Measurements from ENCODE around the gene UQCRC2. TPM values are rescaled to one million over a fixed set of nuclear protein-coding genes. Genes with fewer than 3 reads are reported as not detected.
"Not testable (repeated sequence)": the region's sequence is repeated elsewhere in the genome, so short reads cannot be mapped to it uniquely, and the experiment has no call there.

UQCRC2 gene
- total and polyA plus RNA-seq, 4 donors = 122 to 143 (median 131) TPM

- no peak for DNase-seq
- intact Hi-C loops (cut with DNase I) = no loop called here
- 87 to 88% methylated on average over 5 of the region's 5 CpGs for WGBS, 2 donors
- no peaks in the 10 kb centered on the region for H3K4me1 ChIP-seq (ENCODE audit: control insufficient read depth in 1 of 2, insufficient read depth in 2 of 2, low read length in 2 of 2)
- no peaks in the 10 kb centered on the region for H3K9me3 ChIP-seq (ENCODE audit: control insufficient read depth, low read length)
- no peak overlapping the region for H3K27ac ChIP-seq (ENCODE audit: low read depth in 1 of 2, low read length in 2 of 2)
- ATAC-seq (ENCODE audit: low FRiP score) = no peak
- H3K4me3 ChIP-seq (ENCODE audit: low read length in 2 of 2) = no peak overlapping the region
- no peaks in the 10 kb centered on the region for H3K36me3 ChIP-seq (ENCODE audit: control insufficient read depth in 1 of 2, insufficient read depth in 2 of 2, low read length in 1 of 2)
- no peaks in the 10 kb centered on the region for H3K27me3 ChIP-seq (ENCODE audit: control insufficient read depth in 1 of 2, insufficient read depth in 2 of 2, low read length in 1 of 2)
Observed at GRCh38 chr16:22022151-22022550, 69.0 kb downstream of the UQCRC2 start.

GRCh38 chr16:22023505-22023904 lies 70.3 kb downstream of the UQCRC2 start:
- 94 to 100% methylated on average over 1 of the region's 1 CpG for WGBS, 2 donors
- intact Hi-C loops (cut with DNase I) = no loop called here
- no peak for ATAC-seq (ENCODE audit: low FRiP score)
- no peak for DNase-seq
- Histone ChIP-seq H3K27me3 (ENCODE audit: control insufficient read depth in 1 of 2, insufficient read depth in 2 of 2, low read length in 1 of 2) (no peaks in the 10 kb centered on the region), H3K27ac (ENCODE audit: low read depth in 1 of 2, low read length in 2 of 2) (no peak overlapping the region), H3K36me3 (ENCODE audit: control insufficient read depth in 1 of 2, insufficient read depth in 2 of 2, low read length in 1 of 2) (no peaks in the 10 kb centered on the region), H3K4me1 (ENCODE audit: control insufficient read depth in 1 of 2, insufficient read depth in 2 of 2, low read length in 2 of 2) (no peaks in the 10 kb centered on the region), H3K9me3 (ENCODE audit: control insufficient read depth, low read length) (no peaks in the 10 kb centered on the region), H3K4me3 (ENCODE audit: low read length in 2 of 2) (no peak overlapping the region)

- 91 to 95% methylated on average over 4 of the region's 4 CpGs for WGBS, 2 donors
- ATAC-seq (ENCODE audit: low FRiP score); H3K36me3 ChIP-seq (ENCODE audit: control insufficient read depth in 1 of 2, insufficient read depth in 2 of 2, low read length in 1 of 2); DNase-seq; H3K4me3 ChIP-seq (ENCODE audit: low read length in 2 of 2); H3K4me1 ChIP-seq (ENCODE audit: control insufficient read depth in 1 of 2, insufficient read depth in 2 of 2, low read length in 2 of 2); H3K27me3 ChIP-seq (ENCODE audit: control insufficient read depth in 1 of 2, insufficient read depth in 2 of 2, low read length in 1 of 2); H3K9me3 ChIP-seq (ENCODE audit: control insufficient read depth, low read length); H3K27ac ChIP-seq (ENCODE audit: low read depth in 1 of 2, low read length in 2 of 2); intact Hi-C loops (cut with DNase I): not testable (repeated sequence)
Observed at GRCh38 chr16:22024785-22025184, 71.6 kb downstream of the UQCRC2 start.

- WGBS, 2 donors = 55 to 61% methylated on average over 2 of the region's 2 CpGs
- Histone ChIP-seq H3K9me3 (ENCODE audit: control insufficient read depth, low read length) (no peaks in the 10 kb centered on the region), H3K36me3 (ENCODE audit: control insufficient read depth in 1 of 2, insufficient read depth in 2 of 2, low read length in 1 of 2) (no peaks in the 10 kb centered on the region), H3K27ac (ENCODE audit: low read depth in 1 of 2, low read length in 2 of 2) (no peak overlapping the region), H3K27me3 (ENCODE audit: control insufficient read depth in 1 of 2, insufficient read depth in 2 of 2, low read length in 1 of 2) (no peaks in the 10 kb centered on the region), H3K4me3 (ENCODE audit: low read length in 2 of 2) (no peak overlapping the region), H3K4me1 (ENCODE audit: control insufficient read depth in 1 of 2, insufficient read depth in 2 of 2, low read length in 2 of 2) (peaks cover 1 to 4% of the 10 kb centered on the region in 2 donors)
- intact Hi-C loops (cut with DNase I) = no loop called here
- no peak for ATAC-seq (ENCODE audit: low FRiP score)
- no peak for DNase-seq
Observed at GRCh38 chr16:22027633-22028032, 74.5 kb downstream of the UQCRC2 start.

- WGBS, 2 donors = 88 to 94% methylated on average over 4 of the region's 4 CpGs
- Histone ChIP-seq H3K27ac (ENCODE audit: low read depth in 1 of 2, low read length in 2 of 2) (no peak overlapping the region), H3K4me1 (ENCODE audit: control insufficient read depth in 1 of 2, insufficient read depth in 2 of 2, low read length in 2 of 2) (peaks cover 1 to 4% of the 10 kb centered on the region in 2 donors), H3K9me3 (ENCODE audit: control insufficient read depth, low read length) (no peaks in the 10 kb centered on the region), H3K4me3 (ENCODE audit: low read length in 2 of 2) (no peak overlapping the region), H3K27me3 (ENCODE audit: control insufficient read depth in 1 of 2, insufficient read depth in 2 of 2, low read length in 1 of 2) (no peaks in the 10 kb centered on the region), H3K36me3 (ENCODE audit: control insufficient read depth in 1 of 2, insufficient read depth in 2 of 2, low read length in 1 of 2) (no peaks in the 10 kb centered on the region)
- no peak for ATAC-seq (ENCODE audit: low FRiP score)
- no peak for DNase-seq
- intact Hi-C loops (cut with DNase I) = no loop called here
Observed at GRCh38 chr16:22029632-22030031, 76.5 kb downstream of the UQCRC2 start.

GRCh38 chr16:22030087-22030812 lies 77.1 kb downstream of the UQCRC2 start:
- Histone ChIP-seq H3K36me3 (ENCODE audit: control insufficient read depth in 1 of 2, insufficient read depth in 2 of 2, low read length in 1 of 2) (no peaks in the 10 kb centered on the region), H3K4me1 (ENCODE audit: control insufficient read depth in 1 of 2, insufficient read depth in 2 of 2, low read length in 2 of 2) (peaks cover 1 to 4% of the 10 kb centered on the region in 2 donors), H3K9me3 (ENCODE audit: control insufficient read depth, low read length) (no peaks in the 10 kb centered on the region), H3K4me3 (ENCODE audit: low read length in 2 of 2) (no peak overlapping the region), H3K27ac (ENCODE audit: low read depth in 1 of 2, low read length in 2 of 2) (no peak overlapping the region), H3K27me3 (ENCODE audit: control insufficient read depth in 1 of 2, insufficient read depth in 2 of 2, low read length in 1 of 2) (no peaks in the 10 kb centered on the region)
- no peak for DNase-seq
- no peak for ATAC-seq (ENCODE audit: low FRiP score)
- intact Hi-C loops (cut with DNase I) = no loop called here
- WGBS, 2 donors = 91% methylated on average over 6 of the region's 6 CpGs

GRCh38 chr16:22031483-22032083 lies 78.4 kb downstream of the UQCRC2 start:
- intact Hi-C loops (cut with DNase I) = no loop called here
- H3K4me1 ChIP-seq (ENCODE audit: control insufficient read depth in 1 of 2, insufficient read depth in 2 of 2, low read length in 2 of 2) = peaks cover 1 to 4% of the 10 kb centered on the region in 2 donors
- 69 to 92% methylated on average over 2 of the region's 2 CpGs for WGBS, 2 donors
- no peaks in the 10 kb centered on the region for H3K36me3 ChIP-seq (ENCODE audit: control insufficient read depth in 1 of 2, insufficient read depth in 2 of 2, low read length in 1 of 2)
- no peaks in the 10 kb centered on the region for H3K27me3 ChIP-seq (ENCODE audit: control insufficient read depth in 1 of 2, insufficient read depth in 2 of 2, low read length in 1 of 2)
- no peaks in the 10 kb centered on the region for H3K9me3 ChIP-seq (ENCODE audit: control insufficient read depth, low read length)
- H3K27ac ChIP-seq (ENCODE audit: low read depth in 1 of 2, low read length in 2 of 2) = no peak overlapping the region
- H3K4me3 ChIP-seq (ENCODE audit: low read length in 2 of 2) = no peak overlapping the region
- DNase-seq (no peak), ATAC-seq (ENCODE audit: low FRiP score) (no peak)

All from aorta (tissue), 5 donors.